Activated T-helper 2 cell treated with anti-CD3 and anti-CD28 coated beads, Interferon-gamma antibody, Interleukin-2, Interleukin-4, amounts not matched to agents 10 μg/mL and 5 μg/mL and 100 μg/mL, durations not matched to agents 14 hours and 24 hours and 36 hours (primary cell): Measurements from ENCODE around the gene GRID2IP. TPM values are rescaled to one million over a fixed set of nuclear protein-coding genes. Genes with fewer than 3 reads are reported as not detected.
A peak's percentile ranks its signal among the peaks of the same experiment; 100 is the strongest.
"Not testable (repeated sequence)": the region's sequence is repeated elsewhere in the genome, so short reads cannot be mapped to it uniquely, and the experiment has no call there.

Experiments
- DNase-seq: peaks from one replicate; pipeline ENCODE4 v3.0.0; 2021; ENCODE audit warnings: low spot score
- H3K27ac Mint-ChIP-seq: one replicate; pipeline ENCODE4 v1.8.0; 2021; ENCODE audit warnings: mixed read lengths
- H3K27me3 Mint-ChIP-seq: one replicate; pipeline ENCODE4 v1.8.0; 2021; ENCODE audit warnings: low read depth, mixed read lengths
- H3K36me3 Mint-ChIP-seq: one replicate; pipeline ENCODE4 v1.8.0; 2021; ENCODE audit warnings: low read depth, mixed read lengths
- H3K4me1 Mint-ChIP-seq: one replicate; pipeline ENCODE4 v1.8.0; 2021; ENCODE audit warnings: low read depth, mixed read lengths
- H3K4me3 Mint-ChIP-seq: one replicate; pipeline ENCODE4 v1.8.0; 2021; ENCODE audit warnings: low read depth, mild to moderate bottlenecking, moderate library complexity, mixed read lengths
- H3K9me3 Mint-ChIP-seq: one replicate; pipeline ENCODE4 v1.8.0; 2021; ENCODE audit warnings: mixed read lengths
- intact Hi-C: fragments of 100-400 bp; cut with micrococcal nuclease; formaldehyde crosslinking; loops from one replicate; pipeline ENCODE4 v1.15.1; 2023
- total RNA-seq: library from RNA; stranded (reverse); gene quantifications from 2 replicates; pipeline ENCODE4 v1.2.3, GENCODE V29; 2022

Gene GRID2IP
- total RNA-seq, 1 donor from 2014 or later = 0.18 TPM

DNA sequence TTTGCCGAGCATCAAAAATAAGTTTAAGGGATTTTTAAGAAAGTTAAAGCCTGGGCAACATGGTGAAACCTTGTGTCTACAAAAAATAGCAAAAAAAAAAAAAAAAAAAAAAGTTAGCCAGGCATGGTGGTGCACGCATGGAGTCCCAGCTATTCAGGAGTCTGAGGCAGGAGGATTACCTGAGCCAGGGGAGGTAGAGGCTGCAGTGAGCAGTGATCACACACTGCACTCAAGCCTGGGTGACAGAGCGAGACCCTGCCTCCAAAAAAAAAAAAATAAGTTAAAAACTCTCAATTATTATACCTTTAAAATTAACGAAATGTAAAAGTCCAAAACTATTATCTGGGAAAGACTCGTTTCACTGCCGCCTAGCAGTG, 68.5 kb downstream of the GRID2IP start:
- intact Hi-C loops = no loop called here
- no peaks in the 10 kb centered on the region for H3K27me3 Mint-ChIP-seq
- peak overlapping the region; percentile 93 for H3K4me3 Mint-ChIP-seq
- H3K4me1 Mint-ChIP-seq = peaks cover 33% of the 10 kb centered on the region
- no peak for DNase-seq
- H3K9me3 Mint-ChIP-seq = no peaks in the 10 kb centered on the region
- H3K27ac Mint-ChIP-seq = peak overlapping the region; percentile 91
- H3K36me3 Mint-ChIP-seq = peaks cover 42% of the 10 kb centered on the region

- DNase-seq = no peak
- H3K4me1 Mint-ChIP-seq = peaks cover 36% of the 10 kb centered on the region
- peaks cover 46% of the 10 kb centered on the region for H3K36me3 Mint-ChIP-seq
- no peaks in the 10 kb centered on the region for H3K9me3 Mint-ChIP-seq
- intact Hi-C loops = no loop called here
- no peak overlapping the region for H3K27ac Mint-ChIP-seq
- peak overlapping the region; percentile 93 for H3K4me3 Mint-ChIP-seq
- H3K27me3 Mint-ChIP-seq = no peaks in the 10 kb centered on the region
These were observed 69.0 kb downstream of the GRID2IP start for GRCh38 chr7:6482307-6482706.

DNA sequence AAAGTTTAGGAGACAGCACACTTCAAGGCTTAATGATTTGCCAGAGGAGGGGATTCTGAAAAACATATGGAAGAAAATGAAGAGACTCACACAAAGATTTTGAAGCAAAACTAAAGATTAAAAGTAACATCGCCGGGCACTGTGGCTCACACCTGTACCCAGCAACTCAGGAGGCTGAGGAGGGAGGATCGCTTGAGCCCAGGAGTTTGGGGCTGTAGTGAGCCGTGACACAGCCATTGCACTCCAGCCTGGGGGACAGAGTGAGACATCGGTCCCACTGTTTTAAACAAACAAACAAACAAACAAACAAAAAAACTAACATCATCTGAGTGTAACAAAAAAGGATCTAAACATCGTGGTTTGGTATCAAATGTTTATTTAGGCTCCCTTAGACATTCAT, 69.8 kb downstream of the GRID2IP start:
- Mint-ChIP-seq H3K36me3 (peaks cover 46% of the 10 kb centered on the region), H3K27me3 (no peaks in the 10 kb centered on the region), H3K9me3 (no peaks in the 10 kb centered on the region), H3K4me3 (peak overlapping the region; percentile 55), H3K4me1 (peaks cover 43% of the 10 kb centered on the region), H3K27ac (no peak overlapping the region)
- intact Hi-C loops = no loop called here
- no peak for DNase-seq

DNA sequence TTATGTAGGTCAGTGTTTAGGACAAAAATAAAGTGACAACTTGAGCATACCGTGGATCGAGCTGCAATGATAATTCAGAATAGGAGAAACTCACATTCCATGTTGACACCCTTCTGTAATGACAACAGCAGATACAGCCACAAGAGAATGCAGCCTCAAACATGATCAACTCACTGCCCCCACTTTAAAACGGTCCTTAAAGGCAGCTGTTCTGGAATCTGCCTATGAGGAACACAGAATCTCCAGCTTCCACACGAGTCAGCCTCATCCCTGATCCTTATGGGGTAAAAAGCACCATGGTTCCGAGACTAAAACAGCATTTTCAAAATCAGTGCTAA, 71.0 kb downstream of the GRID2IP start:
- intact Hi-C loops = no loop called here
- Mint-ChIP-seq H3K4me3 (no peak overlapping the region), H3K27ac (no peak overlapping the region), H3K9me3 (no peaks in the 10 kb centered on the region), H3K4me1 (peaks cover 49% of the 10 kb centered on the region), H3K27me3 (no peaks in the 10 kb centered on the region), H3K36me3 (peaks cover 54% of the 10 kb centered on the region)
- no peak for DNase-seq

- no peak for DNase-seq
- peaks cover 64% of the 10 kb centered on the region for H3K36me3 Mint-ChIP-seq
- no peaks in the 10 kb centered on the region for H3K27me3 Mint-ChIP-seq
- H3K27ac Mint-ChIP-seq = peak overlapping the region; percentile 73
- peaks cover 46% of the 10 kb centered on the region for H3K4me1 Mint-ChIP-seq
- intact Hi-C loops = no loop called here
- H3K4me3 Mint-ChIP-seq = peak overlapping the region; percentile 8
- H3K9me3 Mint-ChIP-seq = no peaks in the 10 kb centered on the region
These were observed 72.2 kb downstream of the GRID2IP start for GRCh38 chr7:6479067-6479466.

DNA sequence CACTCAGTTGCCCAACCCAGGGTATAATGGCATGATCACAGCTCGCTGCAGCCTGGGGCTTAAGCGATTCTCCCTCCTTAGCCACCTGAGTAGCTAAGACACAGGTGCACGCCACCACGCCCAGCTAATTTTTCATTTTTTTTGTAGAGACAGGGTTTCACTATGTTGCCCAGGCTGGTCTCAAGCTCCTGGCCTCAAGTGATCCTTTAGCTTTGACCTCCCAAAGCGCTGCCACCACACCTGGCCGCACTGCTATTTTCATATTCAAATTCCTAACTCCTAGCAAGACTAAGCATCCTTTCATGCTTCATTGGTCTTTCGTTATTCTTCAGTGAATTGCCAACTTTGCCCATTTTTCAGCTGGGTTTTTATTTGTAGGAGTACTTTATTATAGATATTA, 73.1 kb downstream of the GRID2IP start:
- peaks cover 46% of the 10 kb centered on the region for H3K4me1 Mint-ChIP-seq
- no peak overlapping the region for H3K4me3 Mint-ChIP-seq
- no peaks in the 10 kb centered on the region for H3K9me3 Mint-ChIP-seq
- DNase-seq = no peak
- intact Hi-C loops = no loop called here
- H3K27me3 Mint-ChIP-seq = no peaks in the 10 kb centered on the region
- H3K27ac Mint-ChIP-seq = no peak overlapping the region
- peaks cover 68% of the 10 kb centered on the region for H3K36me3 Mint-ChIP-seq

DNA sequence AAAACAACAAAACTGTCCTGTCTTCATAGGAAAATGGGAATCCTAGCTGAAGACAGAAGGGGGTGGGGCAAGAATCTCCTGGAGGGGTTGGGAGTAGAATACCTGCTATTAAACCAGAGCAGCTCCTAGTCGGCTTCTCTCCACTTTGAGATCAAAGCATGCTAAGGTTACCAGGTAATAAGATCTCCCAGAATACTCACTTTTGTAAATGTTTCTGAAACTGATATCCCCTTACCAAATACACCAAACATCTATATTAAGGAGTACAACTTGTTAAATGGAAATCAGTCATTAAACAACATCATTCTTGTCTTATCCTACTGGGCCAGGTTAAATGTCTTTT, 74.0 kb downstream of the GRID2IP start:
- intact Hi-C loops = no loop called here
- H3K27ac Mint-ChIP-seq = no peak overlapping the region
- H3K36me3 Mint-ChIP-seq = peaks cover 66% of the 10 kb centered on the region
- no peak overlapping the region for H3K4me3 Mint-ChIP-seq
- no peak for DNase-seq
- peaks cover 41% of the 10 kb centered on the region for H3K4me1 Mint-ChIP-seq
- H3K9me3 Mint-ChIP-seq = no peaks in the 10 kb centered on the region
- no peaks in the 10 kb centered on the region for H3K27me3 Mint-ChIP-seq

DNA sequence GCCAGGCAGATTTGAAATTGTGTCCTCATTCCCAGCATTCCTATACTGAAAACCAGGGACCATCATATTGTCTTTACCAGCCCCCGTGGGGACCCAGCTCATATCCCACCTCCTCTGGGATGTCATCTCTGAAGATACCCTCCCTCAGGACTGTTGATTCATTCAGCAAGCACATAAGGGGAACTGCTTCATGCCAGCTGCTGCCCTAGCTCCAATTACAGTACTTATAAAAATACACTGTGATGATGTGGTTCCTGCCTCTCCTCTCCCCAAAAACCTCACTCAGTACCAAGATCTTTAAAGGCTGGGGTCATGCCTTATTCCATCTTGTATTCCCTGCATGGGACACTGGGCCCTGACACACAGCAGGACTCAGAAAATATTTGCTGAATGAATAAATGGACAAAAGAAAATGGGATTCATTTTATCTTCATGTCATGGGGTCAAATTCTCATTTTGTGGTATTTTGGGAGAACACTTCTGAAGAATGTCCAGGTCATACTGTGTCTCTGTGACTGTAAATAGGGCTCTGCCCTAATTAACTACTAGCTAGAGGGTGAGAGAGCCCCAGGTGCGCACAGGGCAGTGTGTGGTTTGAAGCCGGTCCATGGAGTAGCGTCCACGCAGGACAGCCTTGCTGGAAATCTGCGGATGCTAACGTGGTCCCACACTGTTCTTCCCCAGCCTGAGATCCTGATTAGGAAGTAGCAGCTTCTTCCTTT, 74.5 kb downstream of the GRID2IP start:
- H3K4me1 Mint-ChIP-seq = peaks cover 40% of the 10 kb centered on the region
- no peak overlapping the region for H3K4me3 Mint-ChIP-seq
- no peaks in the 10 kb centered on the region for H3K27me3 Mint-ChIP-seq
- peaks cover 68% of the 10 kb centered on the region for H3K36me3 Mint-ChIP-seq
- no peak for DNase-seq
- H3K27ac Mint-ChIP-seq = no peak overlapping the region
- no peaks in the 10 kb centered on the region for H3K9me3 Mint-ChIP-seq
- intact Hi-C loops = no loop called here

- no peak for DNase-seq
- Mint-ChIP-seq H3K36me3 (peaks cover 62% of the 10 kb centered on the region), H3K4me3 (no peak overlapping the region), H3K9me3 (no peaks in the 10 kb centered on the region), H3K4me1 (peaks cover 31% of the 10 kb centered on the region), H3K27ac (peak overlapping the region; percentile 11), H3K27me3 (no peaks in the 10 kb centered on the region)
- intact Hi-C loops = no loop called here
These were observed 75.7 kb downstream of the GRID2IP start for GRCh38 chr7:6475433-6476186.

DNA sequence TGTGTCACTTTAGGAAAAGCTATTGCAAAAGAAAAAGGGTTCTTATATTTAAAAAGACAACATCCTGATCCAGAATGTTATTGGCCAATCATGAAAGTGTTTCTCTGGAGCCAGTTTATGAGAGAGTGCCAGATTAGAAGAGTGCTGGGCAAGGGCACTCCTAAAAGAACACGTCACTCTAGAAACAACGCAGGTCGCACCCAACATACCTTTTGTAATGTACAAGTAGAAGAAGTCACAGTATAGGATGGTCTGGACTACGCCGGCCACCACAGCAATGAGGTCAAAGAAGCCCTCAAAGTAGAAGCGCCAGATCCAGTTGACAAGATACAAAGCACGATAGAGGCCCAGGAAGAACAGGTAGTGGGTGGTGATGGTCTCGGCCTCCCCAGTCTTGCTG, 85.4 kb downstream of the GRID2IP start:
- intact Hi-C loops = no loop called here
- Mint-ChIP-seq H3K27ac (no peak overlapping the region), H3K9me3 (no peaks in the 10 kb centered on the region), H3K27me3 (no peaks in the 10 kb centered on the region), H3K36me3 (peaks cover 78% of the 10 kb centered on the region), H3K4me3 (no peak overlapping the region), H3K4me1 (no peaks in the 10 kb centered on the region)
- no peak for DNase-seq

GRCh38 chr7:6463609-6464008, 87.7 kb downstream of the GRID2IP start:
- H3K4me3 Mint-ChIP-seq, H3K27ac Mint-ChIP-seq, H3K27me3 Mint-ChIP-seq, intact Hi-C loops, DNase-seq, H3K9me3 Mint-ChIP-seq, H3K4me1 Mint-ChIP-seq: not testable (repeated sequence)
- H3K36me3 Mint-ChIP-seq = peaks cover 68% of the 10 kb centered on the region

DNA sequence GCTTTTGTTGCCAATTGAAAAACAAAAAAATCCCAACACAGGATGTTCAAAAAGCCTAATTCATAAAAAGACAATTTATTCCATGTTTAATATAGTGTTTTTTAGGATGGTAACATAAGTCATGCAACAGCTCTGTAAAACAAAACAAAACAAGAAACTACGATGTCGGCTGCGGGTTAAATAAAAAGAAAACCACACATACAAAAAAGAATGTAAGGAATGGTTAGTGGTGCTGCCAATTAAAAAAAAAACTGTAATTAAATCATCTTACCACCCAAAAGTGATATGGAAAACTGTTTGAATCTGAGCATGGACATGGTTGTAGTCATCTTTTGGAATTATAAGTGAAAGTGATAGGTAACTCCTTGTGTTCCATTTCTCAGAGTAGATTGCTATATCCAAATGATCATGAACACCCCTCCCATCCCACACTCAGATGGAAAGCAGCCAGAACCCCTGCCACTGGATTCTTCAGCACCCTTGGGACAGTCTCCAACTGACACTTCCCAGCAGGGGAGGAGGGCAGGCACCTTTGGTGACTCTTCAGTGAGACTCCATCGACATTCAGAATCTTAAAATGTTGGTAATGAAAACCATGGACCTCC, 89.2 kb downstream of the GRID2IP start:
- no peak for DNase-seq
- H3K27me3 Mint-ChIP-seq = no peaks in the 10 kb centered on the region
- no peak overlapping the region for H3K4me3 Mint-ChIP-seq
- no peak overlapping the region for H3K27ac Mint-ChIP-seq
- no peaks in the 10 kb centered on the region for H3K4me1 Mint-ChIP-seq
- intact Hi-C loops = no loop called here
- H3K36me3 Mint-ChIP-seq = peaks cover 52% of the 10 kb centered on the region
- no peaks in the 10 kb centered on the region for H3K9me3 Mint-ChIP-seq

GRCh38 chr7:6460990-6461584, 90.2 kb downstream of the GRID2IP start:
- Mint-ChIP-seq H3K4me3 (no peak overlapping the region), H3K4me1 (no peaks in the 10 kb centered on the region), H3K36me3 (peaks cover 43% of the 10 kb centered on the region), H3K27me3 (no peaks in the 10 kb centered on the region), H3K9me3 (no peaks in the 10 kb centered on the region), H3K27ac (no peak overlapping the region)
- intact Hi-C loops = no loop called here
- no peak for DNase-seq
